GM06990 (cell line): ENCODE measurements around the gene ADARB2.
"Not testable (repeated sequence)": the region's sequence is repeated elsewhere in the genome, so short reads cannot be mapped to it uniquely, and the experiment has no call there.

ENCODE experiments used
- DNase-seq: peaks from one replicate; pipeline ENCODE4 v3.0.0-alpha.2; 2011; ENCODE audit not compliant: insufficient read length; ENCODE audit errors: extremely low read depth
- H3K27me3 ChIP-seq: replicated peaks from 2 replicates; pipeline ENCODE4 v1.6.0; 2011; ENCODE audit warnings: low read length; ENCODE audit not compliant: control insufficient read depth, insufficient read depth
- H3K36me3 ChIP-seq: 2 replicates; pipeline ENCODE4 v1.5.1; 2011; ENCODE audit warnings: low read length; ENCODE audit not compliant: control insufficient read depth, insufficient read depth
- H3K4me3 ChIP-seq: replicated peaks from 2 replicates; pipeline ENCODE4 v1.5.1; 2011; ENCODE audit warnings: low read depth, mild to moderate bottlenecking, control low read depth, low read length
- CTCF ChIP-seq: IDR thresholded peaks from 2 replicates; pipeline ENCODE4 v1.5.1; 2011; ENCODE audit warnings: low read length, control low read depth, mild to moderate bottlenecking, inconsistent platforms; ENCODE audit not compliant: insufficient read depth, poor library complexity, severe bottlenecking

The ADARB2 gene

GRCh38 chr10:1160561-1161314 is 576.6 kb downstream of the ADARB2 start:
- H3K4me3 ChIP-seq = no peak overlapping the region
- H3K27me3 ChIP-seq = no peaks in the 10 kb centered on the region; the same call in 1 of the 2 replicates
- no peak for TF ChIP-seq CTCF

GRCh38 chr10:1159131-1160061 is 577.9 kb downstream of the ADARB2 start:
- no peaks in the 10 kb centered on the region; the same call in 1 of the 2 replicates for H3K27me3 ChIP-seq
- no peak overlapping the region for H3K4me3 ChIP-seq
- no peaks in the 10 kb centered on the region for H3K36me3 ChIP-seq
- DNase-seq = no peak
- no peak for TF ChIP-seq CTCF

More at GRCh38 chr10:1160561-1161314, 576.6 kb downstream of the ADARB2 start:
- DNase-seq = no peak
- H3K36me3 ChIP-seq = no peaks in the 10 kb centered on the region

- not testable (repeated sequence) for H3K36me3 ChIP-seq, H3K27me3 ChIP-seq, H3K4me3 ChIP-seq, DNase-seq
These were observed 578.8 kb downstream of the ADARB2 start for GRCh38 chr10:1158536-1158935.

- TF ChIP-seq CTCF = no peak
- Histone ChIP-seq H3K36me3 (no peaks in the 10 kb centered on the region), H3K27me3 (no peaks in the 10 kb centered on the region; the same call in none of the 2 replicates), H3K4me3 (no peak overlapping the region)
- no peak for DNase-seq
These were observed 579.3 kb downstream of the ADARB2 start for GRCh38 chr10:1158066-1158465.

- no peak for TF ChIP-seq CTCF
- Histone ChIP-seq H3K36me3 (no peaks in the 10 kb centered on the region), H3K27me3 (no peaks in the 10 kb centered on the region; the same call in none of the 2 replicates)
These were observed 579.8 kb downstream of the ADARB2 start for GRCh38 chr10:1157615-1157933.

More at GRCh38 chr10:1157615-1157933, 579.8 kb downstream of the ADARB2 start:
- DNase-seq = no peak
- H3K4me3 ChIP-seq = no peak overlapping the region
